HG03045 (cell line): ENCODE measurements around the gene PCDH15.

Experiments
- ATAC-seq: cut with Tn5 transposase; IDR thresholded peaks from one replicate; pipeline ENCODE4 v1.9.1; 2021; ENCODE audit warnings: mild to moderate bottlenecking, moderate library complexity; ENCODE audit not compliant: unreplicated experiment

Gene PCDH15

GRCh38 chr10:54137396-54137795, 663.6 kb downstream of the PCDH15 start:
- no peak for ATAC-seq

- no peak for ATAC-seq
These were observed 667.8 kb downstream of the PCDH15 start for GRCh38 chr10:54133203-54133602.

- ATAC-seq, result no peak
These were observed 669.2 kb downstream of the PCDH15 start for GRCh38 chr10:54131833-54132232.

GRCh38 chr10:54130394-54130793, 670.6 kb downstream of the PCDH15 start:
- ATAC-seq, result no peak

- no peak for ATAC-seq
These were observed 675.8 kb downstream of the PCDH15 start for GRCh38 chr10:54125098-54125747.

- no peak for ATAC-seq
These were observed 676.7 kb downstream of the PCDH15 start for GRCh38 chr10:54124209-54124885.

GRCh38 chr10:54120806-54121205, 680.2 kb downstream of the PCDH15 start:
- no peak for ATAC-seq

- no peak for ATAC-seq
These were observed 692.1 kb downstream of the PCDH15 start for GRCh38 chr10:54108961-54109360.

- no peak for ATAC-seq
These were observed 704.1 kb downstream of the PCDH15 start for GRCh38 chr10:54096892-54097291.

GRCh38 chr10:54094321-54094720, 706.7 kb downstream of the PCDH15 start:
- ATAC-seq, result no peak

- no peak for ATAC-seq
These were observed 709.8 kb downstream of the PCDH15 start for GRCh38 chr10:54091237-54091636.

GRCh38 chr10:54081950-54082349, 719.1 kb downstream of the PCDH15 start:
- ATAC-seq, result no peak

GRCh38 chr10:54067361-54067760, 733.7 kb downstream of the PCDH15 start:
- no peak for ATAC-seq

GRCh38 chr10:54066646-54067045, 734.4 kb downstream of the PCDH15 start:
- no peak for ATAC-seq

- ATAC-seq, result no peak
These were observed 735.9 kb downstream of the PCDH15 start for GRCh38 chr10:54065106-54065505.

GRCh38 chr10:54064215-54064614, 736.8 kb downstream of the PCDH15 start:
- ATAC-seq, result no peak

GRCh38 chr10:54063514-54063913, 737.5 kb downstream of the PCDH15 start:
- ATAC-seq, result no peak

GRCh38 chr10:54060572-54060971, 740.5 kb downstream of the PCDH15 start:
- no peak for ATAC-seq

- ATAC-seq, result no peak
These were observed 743.7 kb downstream of the PCDH15 start for GRCh38 chr10:54057357-54057756.

GRCh38 chr10:54026340-54026739, 774.7 kb downstream of the PCDH15 start:
- ATAC-seq, result no peak

- ATAC-seq, result no peak
These were observed 789.9 kb downstream of the PCDH15 start for GRCh38 chr10:54011117-54011516.

- no peak for ATAC-seq
These were observed 790.6 kb downstream of the PCDH15 start for GRCh38 chr10:54010337-54010933.
